Coronary artery (tissue), 2 donors: Measurements from ENCODE around the gene PPARD.

ENCODE experiments used
- DNase-seq: peaks from one replicate; pipeline ENCODE4 v3.0.0-alpha.2; 2017; ENCODE audit warnings: low spot score
- H3K27ac ChIP-seq, 2 donors: fragments of 200-600 bp; sonication (generic); one replicate each; pipeline ENCODE4 v1.5.1; 2016 to 2019
- H3K4me3 ChIP-seq: fragments of 200-600 bp; sonication (generic); 2 replicates; pipeline ENCODE4 v1.5.1; 2016; ENCODE audit warnings: mild to moderate bottlenecking, moderate library complexity
- TF ChIP-seq, protein P1 (sequence below): fragments of 200-600 bp; sonication (generic); IDR thresholded peaks from one replicate; pipeline ENCODE4 v1.5.1; 2019; ENCODE audit warnings: antibody characterized with exemption

PPARD gene

DNA sequence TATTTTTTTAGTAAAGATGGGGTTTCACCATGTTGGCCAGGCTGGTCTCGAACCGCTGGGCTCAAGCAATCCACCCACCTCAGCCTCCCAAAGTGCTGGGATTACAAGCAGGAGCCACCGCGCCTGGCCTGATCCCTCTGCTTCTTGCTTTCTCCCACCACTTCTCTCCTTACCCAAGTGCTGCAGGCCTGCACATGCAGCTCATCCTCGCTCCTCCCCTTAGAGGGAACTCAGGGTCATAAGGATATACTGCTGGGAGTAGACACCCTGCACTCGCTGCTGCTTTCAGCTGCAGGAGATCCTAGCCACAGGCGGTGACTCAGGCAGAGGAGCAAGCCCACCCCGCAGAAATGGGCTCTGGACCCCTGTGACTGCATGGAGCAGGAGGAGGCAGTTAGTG is 69.7 kb downstream of the PPARD start:
- Histone ChIP-seq H3K4me3 (no peak overlapping the region), H3K27ac (no peak overlapping the region)
- TF ChIP-seq, protein P1, sequence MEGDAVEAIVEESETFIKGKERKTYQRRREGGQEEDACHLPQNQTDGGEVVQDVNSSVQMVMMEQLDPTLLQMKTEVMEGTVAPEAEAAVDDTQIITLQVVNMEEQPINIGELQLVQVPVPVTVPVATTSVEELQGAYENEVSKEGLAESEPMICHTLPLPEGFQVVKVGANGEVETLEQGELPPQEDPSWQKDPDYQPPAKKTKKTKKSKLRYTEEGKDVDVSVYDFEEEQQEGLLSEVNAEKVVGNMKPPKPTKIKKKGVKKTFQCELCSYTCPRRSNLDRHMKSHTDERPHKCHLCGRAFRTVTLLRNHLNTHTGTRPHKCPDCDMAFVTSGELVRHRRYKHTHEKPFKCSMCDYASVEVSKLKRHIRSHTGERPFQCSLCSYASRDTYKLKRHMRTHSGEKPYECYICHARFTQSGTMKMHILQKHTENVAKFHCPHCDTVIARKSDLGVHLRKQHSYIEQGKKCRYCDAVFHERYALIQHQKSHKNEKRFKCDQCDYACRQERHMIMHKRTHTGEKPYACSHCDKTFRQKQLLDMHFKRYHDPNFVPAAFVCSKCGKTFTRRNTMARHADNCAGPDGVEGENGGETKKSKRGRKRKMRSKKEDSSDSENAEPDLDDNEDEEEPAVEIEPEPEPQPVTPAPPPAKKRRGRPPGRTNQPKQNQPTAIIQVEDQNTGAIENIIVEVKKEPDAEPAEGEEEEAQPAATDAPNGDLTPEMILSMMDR = no peak
- no peak for DNase-seq

DNA sequence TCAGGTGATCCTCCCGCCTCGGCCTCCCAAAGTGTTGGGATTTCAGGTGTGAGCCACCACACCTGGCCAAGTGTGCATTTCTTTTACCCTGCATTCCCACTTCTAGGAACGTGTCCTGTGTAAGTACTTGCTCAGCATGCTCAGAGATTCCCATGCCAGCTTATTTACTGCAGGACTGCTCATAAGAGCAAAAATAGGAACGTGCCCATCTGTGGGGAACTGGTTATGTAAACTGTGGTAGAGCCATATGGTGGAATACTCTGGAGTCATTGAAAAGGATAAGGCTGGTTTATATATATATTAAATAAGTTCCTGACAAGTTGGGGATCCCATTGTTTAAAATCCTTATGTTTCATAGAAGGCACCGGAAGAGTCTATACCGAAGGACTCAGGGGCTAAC is 71.6 kb downstream of the PPARD start:
- H3K27ac ChIP-seq = no peak overlapping the region
- no peak for DNase-seq
- H3K4me3 ChIP-seq = no peak overlapping the region
- TF ChIP-seq, protein P1 = no peak

DNA sequence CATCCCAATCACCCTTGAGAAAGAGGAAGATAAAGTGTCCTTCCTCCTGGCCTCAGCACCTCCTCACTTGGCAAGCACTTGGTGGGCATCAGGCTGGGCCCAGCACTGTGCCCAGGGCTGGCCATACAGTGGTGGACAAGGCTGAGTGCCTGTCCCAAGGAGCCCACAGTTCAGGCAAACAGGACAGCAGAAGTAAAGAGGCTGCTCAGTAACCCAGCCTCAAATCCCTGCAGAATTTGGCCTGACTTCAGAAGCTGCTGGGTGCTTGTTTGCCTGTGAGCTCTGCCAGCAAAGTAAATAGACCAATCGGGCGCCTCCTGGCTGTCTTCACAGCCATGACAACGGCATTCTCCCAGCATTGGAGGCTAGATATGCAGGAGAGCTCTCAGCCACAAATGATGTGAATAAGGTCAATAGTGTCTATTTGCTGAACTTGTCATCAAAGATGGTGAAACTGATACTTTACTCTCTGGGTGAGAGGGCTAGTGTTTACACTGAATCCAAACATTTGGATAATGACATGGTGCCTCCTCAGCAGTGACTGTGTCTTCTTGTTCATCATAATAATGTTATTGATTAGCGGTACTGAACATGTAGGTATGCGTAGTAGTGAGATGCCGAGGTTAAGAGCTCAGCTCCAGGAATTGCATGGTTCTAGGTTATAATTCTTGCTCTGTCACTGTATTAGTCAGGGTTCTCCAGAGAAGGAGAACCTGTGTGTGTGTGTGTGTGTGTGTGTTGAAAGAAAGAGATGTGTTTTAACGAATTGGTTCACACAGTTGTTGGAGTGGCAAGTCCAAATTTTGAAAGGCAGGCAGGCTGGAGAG is 72.9 kb downstream of the PPARD start:
- Histone ChIP-seq H3K4me3 (no peak overlapping the region), H3K27ac (no peak overlapping the region)
- TF ChIP-seq, protein P1 = peak; percentile 19
- no peak for DNase-seq

DNA sequence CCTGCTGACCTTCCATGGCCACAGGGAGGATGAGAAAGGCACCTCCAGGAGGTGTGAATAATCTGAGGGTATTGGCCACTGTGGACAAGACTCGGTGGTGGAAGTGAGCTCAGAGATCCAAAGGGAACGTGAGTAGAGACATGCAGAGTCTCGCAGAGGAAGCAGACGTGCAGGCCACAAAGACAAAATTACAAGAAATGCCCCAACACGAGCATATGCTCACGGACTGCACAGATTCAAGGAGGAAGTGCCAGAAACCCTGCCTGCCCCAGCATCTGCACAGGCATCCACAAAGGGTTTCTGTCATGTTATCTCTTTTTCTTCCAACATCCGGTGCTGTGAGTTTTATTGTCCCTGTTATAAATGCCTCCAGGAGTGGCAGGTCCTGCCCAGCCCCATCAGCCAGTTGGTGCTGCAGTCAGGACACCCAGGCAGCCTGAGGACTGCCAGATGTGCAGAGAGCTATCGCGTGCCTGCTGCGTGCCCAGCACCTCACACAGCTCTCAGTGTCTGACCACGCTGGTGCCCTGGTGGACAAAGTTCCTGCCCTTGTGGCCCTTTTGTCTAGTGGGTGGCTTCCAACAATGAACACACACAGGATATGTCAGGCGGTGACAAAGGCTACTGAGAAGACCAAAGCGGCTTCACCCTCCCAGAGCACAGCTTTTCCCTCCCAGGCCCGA is 75.8 kb downstream of the PPARD start:
- DNase-seq = no peak
- Histone ChIP-seq H3K27ac (no peak overlapping the region), H3K4me3 (no peak overlapping the region)
- TF ChIP-seq, protein P1 = no peak

DNA sequence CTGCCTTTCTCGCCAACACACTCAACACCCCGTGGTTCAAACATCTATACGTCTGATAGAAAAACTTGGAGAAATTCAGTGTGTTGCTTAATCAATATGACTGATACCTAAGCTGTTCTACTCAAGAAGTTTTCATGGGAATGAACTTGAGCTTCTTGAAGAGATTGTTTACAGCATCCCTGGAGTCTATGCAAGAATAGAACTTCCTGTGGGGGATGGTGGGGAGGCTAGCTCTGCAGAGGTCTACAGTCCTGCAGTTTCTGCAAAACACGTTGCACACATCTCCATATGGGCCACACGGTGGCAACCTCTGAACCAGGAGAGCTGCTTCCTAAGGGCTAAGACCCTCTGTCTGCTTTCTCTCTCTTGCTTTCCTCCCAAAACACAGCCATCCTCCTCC is 77.1 kb downstream of the PPARD start:
- Histone ChIP-seq H3K4me3 (no peak overlapping the region), H3K27ac (no peak overlapping the region)
- TF ChIP-seq, protein P1 = no peak
- no peak for DNase-seq

DNA sequence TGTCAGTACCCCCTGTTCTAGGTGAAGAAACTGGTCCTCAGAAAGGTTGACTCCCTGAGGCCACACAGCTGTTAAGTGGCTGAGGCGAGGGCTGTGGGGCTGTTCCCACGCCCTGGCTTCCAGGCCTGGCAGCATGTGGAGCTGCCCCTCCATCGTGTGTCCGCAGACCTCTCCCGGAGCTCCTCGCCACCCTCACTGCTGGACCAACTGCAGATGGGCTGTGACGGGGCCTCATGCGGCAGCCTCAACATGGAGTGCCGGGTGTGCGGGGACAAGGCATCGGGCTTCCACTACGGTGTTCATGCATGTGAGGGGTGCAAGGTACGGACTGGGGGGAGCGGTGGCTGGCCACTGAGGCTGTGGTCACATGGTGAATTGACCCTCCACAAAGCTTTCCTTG is 77.6 kb downstream of the PPARD start:
- TF ChIP-seq, protein P1 = no peak
- H3K4me3 ChIP-seq = no peak overlapping the region
- no peak for DNase-seq
- no peak overlapping the region for H3K27ac ChIP-seq

DNA sequence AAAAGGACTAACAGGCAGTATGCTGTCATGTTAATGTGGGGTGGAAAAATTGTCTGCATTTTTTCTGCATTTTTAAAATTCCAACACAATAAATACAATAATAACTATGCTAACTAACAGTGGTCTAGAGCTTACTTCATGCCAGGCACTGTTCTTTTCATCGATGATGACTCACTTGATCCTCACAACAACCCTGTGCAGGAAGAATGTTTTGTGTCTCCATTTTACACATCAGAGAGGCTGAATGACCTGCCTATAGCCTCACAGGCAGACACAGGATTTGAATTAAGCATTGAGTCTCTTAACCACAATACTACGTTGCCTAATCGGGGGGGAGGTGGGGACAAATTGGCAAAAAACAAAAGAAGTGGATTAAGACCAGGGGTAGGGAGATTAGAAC is 82.9 kb downstream of the PPARD start:
- no peak overlapping the region for H3K27ac ChIP-seq
- TF ChIP-seq, protein P1 = no peak
- DNase-seq = no peak
- H3K4me3 ChIP-seq = no peak overlapping the region
